Measurements from ENCODE around the gene RNF144B. TPM values are rescaled to one million over a fixed set of nuclear protein-coding genes. Genes with fewer than 3 reads are reported as not detected.

The RNF144B gene
- total RNA-seq, 1 experiment from 2014 or later: 2.3 TPM

DNA sequence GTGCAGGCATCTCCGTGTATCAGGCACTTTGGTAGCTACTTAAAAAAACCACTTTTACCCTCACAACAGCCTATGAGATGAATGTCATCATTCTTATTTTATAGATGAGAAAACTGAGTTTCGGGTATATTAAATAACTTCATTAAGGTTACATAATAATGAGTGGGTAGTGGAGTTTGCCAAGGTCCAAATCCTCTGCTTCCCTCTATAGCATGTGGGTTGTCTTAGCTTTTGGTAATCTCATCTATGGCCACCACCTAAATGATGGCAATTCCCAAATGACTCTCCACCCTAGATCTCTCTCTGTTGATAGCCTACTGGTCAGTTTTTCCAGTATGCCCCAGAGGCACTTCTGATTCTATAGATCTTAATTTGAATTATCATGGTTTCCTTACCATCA is 3.7 kb upstream of the RNF144B start:
- Histone ChIP-seq H3K4ac (ENCODE audit: low read depth, low read length) (no peak overlapping the region), H2BK5ac (ENCODE audit: insufficient read length, low read length) (no peak overlapping the region), H3K23ac (ENCODE audit: insufficient read length, low read depth, low read length) (no peak overlapping the region), H3K9ac (ENCODE audit: extremely low read depth, insufficient read length, low read length) (no peak overlapping the region), H4K91ac (ENCODE audit: insufficient read length, low read depth, low read length) (no peak overlapping the region), H3K56ac (ENCODE audit: insufficient read length, low read depth, low read length) (no peak overlapping the region), H4K20me1 (ENCODE audit: control insufficient read depth, insufficient read depth, insufficient read length) (peaks cover 2% of the 10 kb centered on the region), H3K23me2 (ENCODE audit: insufficient read length, low read depth, low read length, poor library complexity, severe bottlenecking) (peaks cover 7% of the 10 kb centered on the region), H2AFZ (ENCODE audit: low read length) (no peak overlapping the region), H3K18ac (ENCODE audit: insufficient read length, low read depth, low read length) (no peak overlapping the region), H3K27me3 (ENCODE audit: insufficient read depth, low read length) (no peaks in the 10 kb centered on the region), H3K4me2 (ENCODE audit: insufficient read depth, insufficient read length, low read length) (no peak overlapping the region), H3K14ac (ENCODE audit: insufficient read depth, low read length) (no peak overlapping the region), H4K5ac (ENCODE audit: insufficient read length, low read depth, low read length) (no peak overlapping the region), H2BK20ac (ENCODE audit: low read depth, low read length, poor library complexity, severe bottlenecking) (no peak overlapping the region), H2BK120ac (ENCODE audit: low read depth, low read length, poor library complexity, severe bottlenecking) (no peak overlapping the region), H3K9me3 (ENCODE audit: control insufficient read depth, low read depth, low read length) (no peaks in the 10 kb centered on the region), H2AK5ac (ENCODE audit: insufficient read length, low read length) (no peak overlapping the region), H2BK15ac (ENCODE audit: low read depth, low read length) (no peak overlapping the region), H3K79me2 (ENCODE audit: insufficient read depth, low read length) (no peaks in the 10 kb centered on the region), H3K79me1 (ENCODE audit: insufficient read depth, low read depth, low read length, poor library complexity, severe bottlenecking) (no peaks in the 10 kb centered on the region), H3K27ac (ENCODE audit: insufficient read length, low read depth, low read length) (no peak overlapping the region), H4K8ac (replicated peaks; ENCODE audit: insufficient read length, low read depth, low read length) (no peak overlapping the region), H3K4me1 (ENCODE audit: insufficient read depth, low read length) (peaks cover 5% of the 10 kb centered on the region), H2BK12ac (ENCODE audit: insufficient read length, low read depth, low read length) (no peak overlapping the region), H3T11ph (ENCODE audit: low read length) (no peak overlapping the region)
- no peak overlapping the region for H3K27ac Mint-ChIP-seq
- H3K4me3 Mint-ChIP-seq: no peak overlapping the region
- peaks cover 17 to 20% of the 10 kb centered on the region in 2 experiments for H3K4me1 Mint-ChIP-seq
- WGBS (ENCODE audit: extremely low coverage, insufficient read length, low lambda C conversion rate): no CpG with 5 or more reads among the region's 2 CpGs
- TF ChIP-seq CTCF (conservative IDR thresholded peaks at IDR 0.05): no peak
- no peaks in the 10 kb centered on the region; a peak in 1 of 7 replicates for H3K36me3 Mint-ChIP-seq (ENCODE audit: insufficient read depth in 1 of 3, low read depth in 3 of 3)
- peaks cover 1% of the 10 kb centered on the region; the same call in 1 of the 2 replicates for H3K27me3 Mint-ChIP-seq (ENCODE audit: low read depth)
- no peaks in the 10 kb centered on the region for H3K9me3 Mint-ChIP-seq
- no peak for DNase-seq

Data from H9 (cell line).